ENCODE results near the gene CANX. TPM values are rescaled to one million over a fixed set of nuclear protein-coding genes. Genes with fewer than 3 reads are reported as not detected.

Gene CANX
- total and polyA plus RNA-seq, 2 of the 13 experiments (the other 11 are each of a cell fraction or from before 2014, with no cell fraction given), result 477 to 680 TPM

GRCh38 chr5:179698935-179699615, at the start of gene CANX (continued):
- TF ChIP-seq ZNF687 (CRISPR knock-in tag; IDR thresholded peaks at IDR 0.05) (peak; percentile 94), ZMYM2 (CRISPR knock-in tag; IDR thresholded peaks at IDR 0.05) (no peak), POLR2AphosphoS2 (IDR thresholded peaks at IDR 0.05; ENCODE audit: low read depth, low read length) (peak; percentile 84), IKZF4 (CRISPR knock-in tag; IDR thresholded peaks at IDR 0.05; ENCODE audit: borderline replicate concordance, low read depth, not compliant biosample characterization) (no peak), ZSCAN29 (CRISPR knock-in tag; conservative IDR thresholded peaks at IDR 0.05) (no peak), ZBTB42 (CRISPR knock-in tag; IDR thresholded peaks at IDR 0.05) (peak; percentile 72), PLRG1 (conservative IDR thresholded peaks at IDR 0.05) (no peak), ZNF713 (CRISPR knock-in tag; IDR thresholded peaks at IDR 0.05) (no peak), TCF12 (IDR thresholded peaks at IDR 0.05) (no peak), TCF12 (CRISPR knock-in tag; IDR thresholded peaks at IDR 0.05) (0 out of 2 replicates have a peak, but pooled peaks have one; percentile 50), MZF1 (CRISPR knock-in tag; IDR thresholded peaks at IDR 0.05; ENCODE audit: borderline replicate concordance) (no peak), ELF3 (CRISPR knock-in tag; IDR thresholded peaks at IDR 0.05) (no peak), ZNF333 (CRISPR knock-in tag; IDR thresholded peaks at IDR 0.05; ENCODE audit: borderline replicate concordance) (no peak; the same call in 1 of the 2 replicates), PRDM15 (CRISPR knock-in tag; IDR thresholded peaks at IDR 0.05) (no peak), ZNF7 (CRISPR knock-in tag; IDR thresholded peaks at IDR 0.05) (peak; percentile 39; the same call in 1 of the 2 replicates), ZNF556 (CRISPR knock-in tag; IDR thresholded peaks at IDR 0.05; ENCODE audit: borderline replicate concordance) (no peak), HMGA1 (CRISPR knock-in tag; conservative IDR thresholded peaks at IDR 0.05) (no peak), TGIF2 (CRISPR knock-in tag; IDR thresholded peaks at IDR 0.05) (no peak), ZNF615 (CRISPR knock-in tag; IDR thresholded peaks at IDR 0.05; ENCODE audit: borderline replicate concordance) (no peak), E2F1 (CRISPR knock-in tag; IDR thresholded peaks at IDR 0.05) (no peak), RNF2 (conservative IDR thresholded peaks at IDR 0.05; ENCODE audit: low read depth) (no peak; the same call in 1 of the 2 replicates), ZNF598 (CRISPR knock-in tag; IDR thresholded peaks at IDR 0.05; ENCODE audit: borderline replicate concordance) (no peak), ZFP36 (IDR thresholded peaks at IDR 0.05; ENCODE audit: borderline replicate concordance, low read depth, low read length, partially characterized antibody) (no peak)

All from HepG2 (cell line).